ENCODE results near the gene PAQR7.

GRCh38 chr1:25847929-25848328 lies 27.6 kb downstream of the PAQR7 start:
- TF ChIP-seq POLR2A (IDR thresholded peaks at IDR 0.05; ENCODE audit: low read length) (no peak), GATA1 (IDR thresholded peaks at IDR 0.05; ENCODE audit: low read depth, low read length) (no peak)

All from erythroblast (primary cell).